K562 (cell line): ENCODE data around the gene KANK2. TPM values are rescaled to one million over a fixed set of nuclear protein-coding genes. Genes with fewer than 3 reads are reported as not detected.
A peak's percentile ranks its signal among the peaks of the same experiment; 100 is the strongest.

Experiments used
- ATAC-seq: fragments of 200-7000 bp; cut with Tn5 transposase; 3 replicates; pipeline ENCODE4 v1.9.1; 2020; ENCODE audit warnings: moderate library complexity
- BruUV-seq: library from RNA; stranded (reverse); fragments of 400-500 nt; replicated peaks from 2 replicates; lab custom pipeline; 2021; lab: Mats Ljungman, UMichigan
- CTCF ChIA-PET: fragments of 300-600 bp; formaldehyde crosslinking; extraction: SDS; loops from one replicate; lab custom pipeline; 2021; ENCODE audit warnings: low intra/inter-chr PET ratio; lab: Yijun Ruan, JAX
- POLR2A ChIA-PET: fragments of 300-600, 350-650 bp; sonication (Branson Sonifier 250); formaldehyde crosslinking; extraction: SDS; loops from one replicate; lab custom pipeline; 2021; ENCODE audit warnings: antibody characterized with exemption, inconsistent platforms; lab: Yijun Ruan, JAX
- DNase-seq, 4 experiments: peaks; one replicate each; pipeline versions ENCODE4 v3.0.0 to v3.0.0-alpha.2; 2011 to 2018; ENCODE audit warnings: low spot score in 3 of 4, mixed read lengths in 3 of 4; ENCODE audit errors: extremely low read depth in 1 of 4
- FAIRE-seq: peaks from 2 replicates; lab custom pipeline; 2011; peaks lifted over from hg19 to GRCh38; lab: Jason Lieb, UNC
- H2AFZ ChIP-seq: 2 replicates; pipeline ENCODE4 v1.6.0; 2011; ENCODE audit warnings: low read depth, low read length, control low read depth, inconsistent platforms
- H3K27ac ChIP-seq: fragments of 200-600 bp; 3 replicates; pipeline ENCODE4 v1.8.0; 2011; ENCODE audit warnings: low read depth, mild to moderate bottlenecking, control low read depth, inconsistent platforms, low read length, moderate library complexity, mixed read lengths; ENCODE audit errors: extremely low read depth
- H3K27me3 ChIP-seq, 2 experiments: fragments of 300-600 bp in 1 of 2; 2 replicates in 1 of 2; 3 replicates in 1 of 2; pipeline versions ENCODE4 v1.6.0 to v1.8.0; 2011; ENCODE audit warnings: inconsistent platforms in 2 of 2, low read length in 2 of 2, mild to moderate bottlenecking in 1 of 2, mixed read lengths in 1 of 2, moderate library complexity in 1 of 2; ENCODE audit not compliant: control insufficient read depth in 2 of 2, insufficient read depth in 2 of 2
- H3K36me3 ChIP-seq: fragments of 300-600 bp; 3 replicates; pipeline ENCODE4 v1.8.0; 2011; ENCODE audit warnings: mild to moderate bottlenecking, low read length, inconsistent platforms; ENCODE audit not compliant: control insufficient read depth, insufficient read depth
- H3K4me1 ChIP-seq, 2 experiments: fragments of 200-600 bp in 1 of 2; replicated peaks in 1 of 2; 2 replicates in 1 of 2; 3 replicates in 1 of 2; pipeline versions ENCODE4 v1.5.1 to v1.8.0; 2011; ENCODE audit warnings: inconsistent platforms in 2 of 2, low read length in 2 of 2, mild to moderate bottlenecking in 1 of 2, mixed read lengths in 1 of 2, moderate library complexity in 1 of 2; ENCODE audit not compliant: control insufficient read depth in 2 of 2, insufficient read depth in 2 of 2
- H3K4me2 ChIP-seq: 2 replicates; pipeline ENCODE4 v1.6.1; 2011; ENCODE audit warnings: low read length, control low read depth, inconsistent platforms, mixed read lengths; ENCODE audit not compliant: insufficient read depth
- H3K4me3 ChIP-seq: fragments of 200-600 bp; sonication (generic), shearing (Covaris generic); 2 replicates; pipeline ENCODE4 v1.5.1; 2016; ENCODE audit warnings: control low read depth, inconsistent platforms
- H3K79me2 ChIP-seq: fragments of 200-600 bp; 3 replicates; pipeline ENCODE4 v1.8.0; 2011; ENCODE audit warnings: low read length, inconsistent platforms; ENCODE audit not compliant: control insufficient read depth, insufficient read depth
- H3K9ac ChIP-seq, 2 experiments: 2 replicates each; pipeline versions ENCODE4 v1.6.0 to v1.6.1; 2011; ENCODE audit warnings: low read depth in 2 of 2, low read length in 2 of 2, control low read depth in 1 of 2, inconsistent platforms in 1 of 2, mild to moderate bottlenecking in 1 of 2, mixed read lengths in 1 of 2; ENCODE audit not compliant: insufficient read depth in 1 of 2
- H3K9me1 ChIP-seq: one replicate; pipeline ENCODE4 v1.6.0; 2011; ENCODE audit warnings: inconsistent platforms, mild to moderate bottlenecking, low read length, moderate library complexity; ENCODE audit not compliant: control insufficient read depth, insufficient read depth
- H3K9me3 ChIP-seq: replicated peaks from 2 replicates; pipeline ENCODE4 v1.5.1; 2011; ENCODE audit warnings: low read depth, low read length, inconsistent platforms; ENCODE audit not compliant: control insufficient read depth, insufficient read depth
- H4K20me1 ChIP-seq: replicated peaks from 2 replicates; pipeline ENCODE4 v1.6.1; 2011; ENCODE audit warnings: low read length, inconsistent platforms, mixed read lengths; ENCODE audit not compliant: control insufficient read depth, insufficient read depth
- CBFA2T2 ChIP-seq: fragments of 450-650 bp; conservative IDR thresholded peaks from 2 replicates; pipeline ENCODE4 v1.6.1; 2017; ENCODE audit warnings: mild to moderate bottlenecking
- ETS2 ChIP-seq: IDR thresholded peaks from 2 replicates; pipeline ENCODE4 v1.6.1; 2016; ENCODE audit warnings: borderline replicate concordance, missing genetic modification characterization, mild to moderate bottlenecking, moderate library complexity, missing compliant biosample characterization; ENCODE audit not compliant: poor library complexity, severe bottlenecking
- GATAD2A ChIP-seq: fragments of 450-650 bp; IDR thresholded peaks from 2 replicates; pipeline ENCODE4 v1.6.1; 2017
- HDAC1 ChIP-seq, 2 experiments: fragments of 450-650 bp; IDR thresholded peaks; 2 replicates each; pipeline ENCODE4 v1.6.1; 2016 to 2017; ENCODE audit warnings: inconsistent platforms in 1 of 2, mild to moderate bottlenecking in 1 of 2, moderate library complexity in 1 of 2
- MTA1 ChIP-seq: fragments of 450-650 bp; IDR thresholded peaks from 2 replicates; pipeline ENCODE4 v1.6.1; 2017; ENCODE audit warnings: borderline replicate concordance
- ZC3H8 ChIP-seq: fragments of 450-650 bp; IDR thresholded peaks from 2 replicates; pipeline ENCODE4 v1.6.1; 2017
- ZEB2 ChIP-seq: fragments of 450-650 bp; IDR thresholded peaks from 2 replicates; pipeline ENCODE4 v1.6.1; 2016
- WGBS: fragments of 100-300 bp; shearing (Covaris generic); methylation state at CpG from one replicate; pipeline ENCODE4 v1.1.6; 2016; ENCODE audit warnings: low coverage, mixed read lengths; ENCODE audit not compliant: insufficient coverage; ENCODE audit errors: missing lambda C conversion rate; 5-methylcytosine and 5-hydroxymethylcytosine counted together
- in situ Hi-C: fragments of 300-500 bp; cut with MboI; formaldehyde crosslinking; loops from 4 replicates; pipeline ENCODE4 v1.15.0; 2018; ENCODE audit warnings: inconsistent platforms, mixed read lengths
- intact Hi-C: fragments of 100-400 bp; cut with micrococcal nuclease; formaldehyde crosslinking; loops from 2 replicates; pipeline ENCODE4 v1.14.2; 2022
- polyA plus RNA-seq, 8 experiments: library from polyadenylated mRNA; depleted of rRNA in 4 of 8; stranded (reverse) in 5 of 8; unstranded in 3 of 8; fragments of >200 nt; fragmentation: Nextera tagmentation in 2 of 8; fragmentation: Illumina TruSeq in 1 of 8; extraction: Ambion mirVana in 2 of 8; extraction: Trizol in 1 of 8; gene quantifications; 2 replicates each; pipeline versions ENCODE4 v1.2.1 to v1.2.3, GENCODE V29; 2011 to 2014; ENCODE audit warnings: inconsistent platforms in 1 of 8, missing spikeins in 1 of 8
- total RNA-seq, 7 experiments: library from RNA; depleted of rRNA in 6 of 7; stranded (reverse); fragments of >200 nt in 6 of 7; fragmentation: Illumina TruSeq in 2 of 7; extraction: Trizol in 2 of 7; gene quantifications; 2 replicates each; pipeline versions ENCODE4 v1.2.1 to v1.2.3, GENCODE V29; 2011 to 2021; ENCODE audit warnings: low replicate concordance in 1 of 7
- TF ChIP-seq, protein P1 (sequence below): fragments of 250-450 bp; sonication (Bioruptor Pico); IDR thresholded peaks from 2 replicates; pipeline ENCODE4 v1.4.0; 2020; ENCODE audit warnings: mild to moderate bottlenecking
- TF ChIP-seq, protein P2 (sequence below): fragments of 450-650 bp; conservative IDR thresholded peaks from 2 replicates; pipeline ENCODE4 v1.6.1; 2016; ENCODE audit warnings: missing genetic modification characterization, low read depth, mild to moderate bottlenecking, control low read depth, missing compliant biosample characterization

Gene KANK2
- total and polyA plus RNA-seq, 9 of the 15 experiments (the other 6 are each of a cell fraction or from before 2014, with no cell fraction given), result 4.4 to 47.8 (median 21.3) TPM

GRCh38 chr19:11209839-11210655, 12.7 kb upstream of the KANK2 start:
- no peaks in the 10 kb centered on the region for H3K79me2 ChIP-seq
- FAIRE-seq (no peak), ATAC-seq (no peak), DNase-seq (no peak)
- POLR2A ChIA-PET, result no interaction called here
- H3K27ac ChIP-seq, result no peak overlapping the region
- no peaks in the 10 kb centered on the region for H3K9me3 ChIP-seq
- in situ Hi-C loops (no loop called here), intact Hi-C loops (no loop called here)
- H3K9ac ChIP-seq, result no peak overlapping the region
- CTCF ChIA-PET, result no interaction called here
- no peaks in the 10 kb centered on the region for H3K27me3 ChIP-seq
- no peaks in the 10 kb centered on the region for H3K36me3 ChIP-seq
- 8% methylated on average over 2 of the region's 2 CpGs for WGBS
- no TSS peak for BruUV-seq
- H3K4me1 ChIP-seq, result 0 out of 5 replicates have a peak, but pooled peaks cover 0 to 9% of the 10 kb centered on the region in 2 experiments
- no peaks in the 10 kb centered on the region for H3K9me1 ChIP-seq
- no peak overlapping the region for H2AFZ ChIP-seq
- H3K4me3 ChIP-seq, result no peak overlapping the region
- H4K20me1 ChIP-seq, result no peaks in the 10 kb centered on the region
- no peak overlapping the region for H3K4me2 ChIP-seq
- TF ChIP-seq ETS2 (tag) (no peak), MTA1 (peak; percentile 42; the same call in 1 of the 2 replicates), HDAC1 (IDR thresholded peaks at IDR 0.05) (peak in 1 of 2 experiments; percentile 36; a peak in 1 of 4 replicates), ZEB2 (peak; percentile 97), GATAD2A (peak; percentile 28; the same call in 1 of the 2 replicates), CBFA2T2 (peak; percentile 31; the same call in 1 of the 2 replicates), ZC3H8 (no peak)
- TF ChIP-seq, protein P1, sequence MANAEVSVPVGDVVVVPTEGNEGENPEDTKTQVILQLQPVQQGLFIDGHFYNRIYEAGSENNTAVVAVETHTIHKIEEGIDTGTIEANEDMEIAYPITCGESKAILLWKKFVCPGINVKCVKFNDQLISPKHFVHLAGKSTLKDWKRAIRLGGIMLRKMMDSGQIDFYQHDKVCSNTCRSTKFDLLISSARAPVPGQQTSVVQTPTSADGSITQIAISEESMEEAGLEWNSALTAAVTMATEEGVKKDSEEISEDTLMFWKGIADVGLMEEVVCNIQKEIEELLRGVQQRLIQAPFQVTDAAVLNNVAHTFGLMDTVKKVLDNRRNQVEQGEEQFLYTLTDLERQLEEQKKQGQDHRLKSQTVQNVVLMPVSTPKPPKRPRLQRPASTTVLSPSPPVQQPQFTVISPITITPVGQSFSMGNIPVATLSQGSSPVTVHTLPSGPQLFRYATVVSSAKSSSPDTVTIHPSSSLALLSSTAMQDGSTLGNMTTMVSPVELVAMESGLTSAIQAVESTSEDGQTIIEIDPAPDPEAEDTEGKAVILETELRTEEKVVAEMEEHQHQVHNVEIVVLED (CRISPR knock-in tag), result no peak
- TF ChIP-seq, protein P2, sequence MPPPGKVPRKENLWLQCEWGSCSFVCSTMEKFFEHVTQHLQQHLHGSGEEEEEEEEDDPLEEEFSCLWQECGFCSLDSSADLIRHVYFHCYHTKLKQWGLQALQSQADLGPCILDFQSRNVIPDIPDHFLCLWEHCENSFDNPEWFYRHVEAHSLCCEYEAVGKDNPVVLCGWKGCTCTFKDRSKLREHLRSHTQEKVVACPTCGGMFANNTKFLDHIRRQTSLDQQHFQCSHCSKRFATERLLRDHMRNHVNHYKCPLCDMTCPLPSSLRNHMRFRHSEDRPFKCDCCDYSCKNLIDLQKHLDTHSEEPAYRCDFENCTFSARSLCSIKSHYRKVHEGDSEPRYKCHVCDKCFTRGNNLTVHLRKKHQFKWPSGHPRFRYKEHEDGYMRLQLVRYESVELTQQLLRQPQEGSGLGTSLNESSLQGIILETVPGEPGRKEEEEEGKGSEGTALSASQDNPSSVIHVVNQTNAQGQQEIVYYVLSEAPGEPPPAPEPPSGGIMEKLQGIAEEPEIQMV (tag), result no peak
